Progenitor cell of endocrine pancreas (in vitro differentiated cells): ENCODE measurements around the gene SLC39A3. TPM values are rescaled to one million over a fixed set of nuclear protein-coding genes. Genes with fewer than 3 reads are reported as not detected.
"Not testable (repeated sequence)": the region's sequence is repeated elsewhere in the genome, so short reads cannot be mapped to it uniquely, and the experiment has no call there.

Experiments
- DNase-seq: peaks from one replicate; pipeline ENCODE4 v3.0.0; 2021; ENCODE audit warnings: low spot score; ENCODE audit not compliant: unreplicated experiment
- H3K27ac Mint-ChIP-seq: 2 replicates; pipeline ENCODE4 v1.8.0; 2021; ENCODE audit warnings: mild to moderate bottlenecking, moderate library complexity, mixed read lengths
- H3K27me3 Mint-ChIP-seq: 2 replicates; pipeline ENCODE4 v1.8.0; 2021; ENCODE audit warnings: mixed read lengths
- H3K36me3 Mint-ChIP-seq: 2 replicates; pipeline ENCODE4 v1.8.0; 2022; ENCODE audit warnings: mixed read lengths; ENCODE audit not compliant: insufficient read depth
- H3K4me1 Mint-ChIP-seq: 2 replicates; pipeline ENCODE4 v1.8.0; 2021; ENCODE audit warnings: low read depth, mixed read lengths
- H3K4me3 Mint-ChIP-seq: 2 replicates; pipeline ENCODE4 v1.8.0; 2021; ENCODE audit warnings: low read depth, mild to moderate bottlenecking, moderate library complexity, mixed read lengths
- H3K9me3 Mint-ChIP-seq: 2 replicates; pipeline ENCODE4 v1.8.0; 2021; ENCODE audit warnings: low read depth, mixed read lengths
- CTCF ChIP-seq: fragments of 200-600 bp; sonication (generic); IDR thresholded peaks from one replicate; pipeline ENCODE4 v1.5.0; 2021; ENCODE audit warnings: antibody characterized with exemption, mild to moderate bottlenecking; ENCODE audit not compliant: unreplicated experiment
- total RNA-seq: library from RNA; stranded (reverse); gene quantifications from 2 replicates; pipeline ENCODE4 v1.2.1, GENCODE V29; 2021

The SLC39A3 gene
- total RNA-seq, 1 donor from 2014 or later, result 23.8 TPM

DNA sequence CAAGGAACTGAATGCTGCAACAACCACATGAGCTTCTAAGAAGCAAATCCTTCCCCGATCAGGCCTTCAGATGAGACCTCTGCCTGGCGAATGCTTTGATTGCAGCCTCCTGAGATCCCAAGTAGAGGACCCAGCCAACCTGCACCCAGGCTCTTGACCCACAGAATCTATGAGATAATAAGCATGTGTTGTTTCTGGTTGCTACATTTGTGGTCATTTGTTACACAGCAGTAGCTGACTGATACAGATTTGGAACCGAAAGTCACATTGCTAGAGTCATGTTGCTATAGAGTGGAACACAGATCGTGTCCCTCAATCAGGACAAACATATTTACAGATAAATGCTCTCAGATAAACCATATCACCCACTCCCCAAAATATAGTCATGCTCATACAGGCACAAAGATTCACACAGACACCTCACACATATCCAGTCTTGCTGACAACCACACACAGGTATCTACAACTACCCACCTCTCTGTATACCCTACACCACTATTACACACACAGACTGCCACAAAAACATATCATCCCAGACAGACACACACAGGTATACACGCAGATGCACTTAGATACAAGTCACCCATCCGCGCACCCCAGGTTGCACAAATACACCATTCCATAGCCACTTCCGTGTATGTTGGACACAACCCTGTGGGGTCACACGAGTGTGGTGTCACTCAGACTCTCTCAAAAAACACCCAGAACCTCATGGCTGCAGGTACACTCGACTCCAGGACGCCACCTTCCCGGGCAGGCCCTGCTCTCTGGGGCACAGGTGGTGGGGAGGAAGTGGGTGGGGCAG, 24.1 kb downstream of the SLC39A3 start:
- Mint-ChIP-seq H3K36me3 (peaks cover 6% of the 10 kb centered on the region), H3K27me3 (peaks cover 16% of the 10 kb centered on the region), H3K4me1 (no peaks in the 10 kb centered on the region), H3K9me3 (peaks cover 11% of the 10 kb centered on the region), H3K4me3 (no peak overlapping the region), H3K27ac (no peak overlapping the region)
- TF ChIP-seq CTCF, result no peak
- DNase-seq, result no peak

- H3K36me3 Mint-ChIP-seq, result peaks cover 6% of the 10 kb centered on the region
- H3K4me1 Mint-ChIP-seq, result no peaks in the 10 kb centered on the region
- H3K27me3 Mint-ChIP-seq, result peaks cover 16% of the 10 kb centered on the region
- TF ChIP-seq CTCF, result no peak
- no peak overlapping the region for H3K4me3 Mint-ChIP-seq
- peaks cover 11% of the 10 kb centered on the region for H3K9me3 Mint-ChIP-seq
- DNase-seq, result no peak
- no peak overlapping the region for H3K27ac Mint-ChIP-seq
These were observed 25.1 kb downstream of the SLC39A3 start for GRCh38 chr19:2714531-2715269.

GRCh38 chr19:2714102-2714501, 25.7 kb downstream of the SLC39A3 start:
- H3K4me3 Mint-ChIP-seq, H3K27ac Mint-ChIP-seq, DNase-seq, H3K36me3 Mint-ChIP-seq, H3K4me1 Mint-ChIP-seq: not testable (repeated sequence)
- H3K9me3 Mint-ChIP-seq, result peaks cover 11% of the 10 kb centered on the region
- peaks cover 16% of the 10 kb centered on the region for H3K27me3 Mint-ChIP-seq

- not testable (repeated sequence) for H3K27ac Mint-ChIP-seq, H3K4me3 Mint-ChIP-seq, H3K36me3 Mint-ChIP-seq, H3K4me1 Mint-ChIP-seq, DNase-seq
- peaks cover 16% of the 10 kb centered on the region for H3K27me3 Mint-ChIP-seq
- peaks cover 11% of the 10 kb centered on the region for H3K9me3 Mint-ChIP-seq
These were observed 26.6 kb downstream of the SLC39A3 start for GRCh38 chr19:2713170-2713569.

- H3K36me3 Mint-ChIP-seq, result peaks cover 6% of the 10 kb centered on the region
- no peak overlapping the region for H3K4me3 Mint-ChIP-seq
- peaks cover 11% of the 10 kb centered on the region for H3K9me3 Mint-ChIP-seq
- H3K4me1 Mint-ChIP-seq, result no peaks in the 10 kb centered on the region
- DNase-seq, result no peak
- H3K27ac Mint-ChIP-seq, result no peak overlapping the region
- peaks cover 16% of the 10 kb centered on the region for H3K27me3 Mint-ChIP-seq
- no peak for TF ChIP-seq CTCF
These were observed 28.0 kb downstream of the SLC39A3 start for GRCh38 chr19:2711875-2712205.

GRCh38 chr19:2711172-2711874, 28.5 kb downstream of the SLC39A3 start:
- Mint-ChIP-seq H3K9me3 (peaks cover 11% of the 10 kb centered on the region), H3K36me3 (peaks cover 6% of the 10 kb centered on the region), H3K4me1 (no peaks in the 10 kb centered on the region), H3K4me3 (no peak overlapping the region), H3K27me3 (peaks cover 16% of the 10 kb centered on the region), H3K27ac (no peak overlapping the region)
- no peak for TF ChIP-seq CTCF
- no peak for DNase-seq
